Measurements from ENCODE around the gene JKAMP.

Gene JKAMP

DNA sequence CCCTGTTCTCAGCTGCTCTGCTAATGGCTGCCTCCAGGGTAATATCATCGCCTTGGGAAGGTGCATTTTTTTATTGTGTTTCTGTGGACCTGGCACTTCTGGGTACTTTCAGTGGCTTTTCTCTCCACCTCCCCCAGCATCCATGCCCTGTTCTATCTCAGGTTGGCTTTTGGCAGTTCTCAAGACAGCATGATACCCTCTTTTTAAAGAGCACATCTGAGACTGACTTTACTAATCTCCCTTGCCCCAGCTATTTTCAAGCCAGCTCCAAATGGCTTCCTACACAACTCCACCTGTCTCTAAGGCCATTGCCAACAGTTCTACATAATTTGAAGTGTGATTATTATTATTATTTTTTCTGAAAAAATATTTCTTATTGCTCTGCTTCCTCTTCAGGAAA, 53.2 kb downstream of the JKAMP start:
- no peak for DNase-seq (ENCODE audit: insufficient read length, low spot score)
- no peak for FAIRE-seq
- TF ChIP-seq POLR2A (IDR thresholded peaks at IDR 0.05; ENCODE audit: low read depth, low read length) = no peak

DNA sequence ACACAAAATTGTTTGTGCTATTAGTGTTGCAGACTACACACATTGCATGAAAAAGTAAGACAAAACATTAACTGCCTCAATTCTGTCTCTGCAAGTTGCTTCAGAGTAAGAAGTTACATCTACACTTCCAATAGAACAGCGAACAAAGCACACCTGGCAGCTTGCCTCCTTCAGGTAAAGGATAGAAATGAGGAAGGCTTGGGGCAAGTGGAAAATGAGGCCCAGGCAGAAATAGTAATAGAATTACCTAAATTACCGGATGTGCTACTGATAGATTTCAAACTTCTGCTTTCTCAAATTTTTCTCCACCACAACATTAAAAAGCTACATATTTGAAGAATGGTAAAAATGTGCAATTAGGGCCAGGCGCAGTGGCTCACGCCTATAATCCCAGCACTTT, 54.6 kb downstream of the JKAMP start:
- no peak for TF ChIP-seq POLR2A (IDR thresholded peaks at IDR 0.05; ENCODE audit: low read depth, low read length)
- no peak for FAIRE-seq
- no peak for DNase-seq (ENCODE audit: insufficient read length, low spot score)

DNA sequence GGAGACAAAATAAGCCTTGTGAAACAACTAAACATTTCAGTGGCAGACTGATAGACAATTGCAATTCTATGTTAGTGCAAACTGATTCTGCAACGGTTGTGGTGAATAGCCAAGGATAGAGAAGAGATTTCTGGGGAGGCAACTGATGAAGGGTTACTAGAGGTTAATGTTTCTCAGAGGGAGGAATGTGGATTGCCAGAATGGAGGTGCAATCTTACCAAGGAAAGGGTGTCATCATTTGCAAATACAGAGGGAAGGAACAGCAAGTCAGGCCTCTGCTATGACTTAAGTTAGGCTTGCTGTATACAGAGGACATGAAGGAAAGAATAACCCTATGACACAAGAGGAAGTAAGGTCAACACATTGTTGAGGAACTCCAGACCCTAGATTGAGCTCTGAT, 56.5 kb downstream of the JKAMP start:
- FAIRE-seq = no peak
- no peak for TF ChIP-seq POLR2A (IDR thresholded peaks at IDR 0.05; ENCODE audit: low read depth, low read length)
- DNase-seq (ENCODE audit: insufficient read length, low spot score) = no peak

DNA sequence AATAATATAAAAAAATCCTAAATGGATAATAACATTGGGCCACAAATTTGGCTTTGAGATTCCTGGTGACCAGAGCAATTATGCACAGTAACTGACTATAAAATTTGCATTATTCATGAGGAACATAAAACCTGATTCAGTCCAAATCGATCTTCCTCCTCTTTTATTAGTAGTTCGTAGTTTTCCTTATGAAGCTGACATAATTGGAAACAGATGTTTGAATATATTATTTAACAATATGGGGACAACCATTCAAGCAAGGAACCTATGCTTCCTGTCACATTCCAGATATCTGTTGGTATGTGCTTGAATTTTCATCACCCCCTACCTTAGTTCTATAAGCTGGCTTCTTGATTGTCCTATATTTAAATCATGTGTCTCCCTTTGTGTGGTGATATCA, 57.4 kb downstream of the JKAMP start:
- DNase-seq (ENCODE audit: insufficient read length, low spot score) (no peak), FAIRE-seq (no peak)

DNA sequence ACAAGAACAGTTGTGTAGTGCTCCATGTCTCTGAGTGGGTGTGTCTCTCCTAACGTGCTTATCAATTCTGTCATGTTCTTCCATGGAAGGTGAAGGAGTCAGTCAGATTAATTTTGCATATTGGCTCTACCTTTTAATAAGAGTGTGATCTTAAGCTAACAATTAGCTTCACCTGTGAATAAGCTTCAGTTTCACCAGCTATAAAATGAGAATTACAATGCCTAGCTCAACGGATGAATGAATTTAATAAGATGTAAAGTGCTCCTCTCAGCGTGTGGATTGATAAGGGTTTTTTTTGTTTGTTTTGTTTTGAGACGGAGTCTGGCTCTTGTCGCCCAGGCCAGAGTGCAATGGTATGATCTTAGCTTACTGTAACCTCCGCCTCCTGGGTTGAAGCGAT, 59.6 kb downstream of the JKAMP start:
- DNase-seq (ENCODE audit: insufficient read length, low spot score) (no peak), FAIRE-seq (no peak)
- no peak for TF ChIP-seq POLR2A (IDR thresholded peaks at IDR 0.05; ENCODE audit: low read depth, low read length)

More for the DNA sequence above, 57.4 kb downstream of the JKAMP start:
- no peak for TF ChIP-seq POLR2A (IDR thresholded peaks at IDR 0.05; ENCODE audit: low read depth, low read length)

DNA sequence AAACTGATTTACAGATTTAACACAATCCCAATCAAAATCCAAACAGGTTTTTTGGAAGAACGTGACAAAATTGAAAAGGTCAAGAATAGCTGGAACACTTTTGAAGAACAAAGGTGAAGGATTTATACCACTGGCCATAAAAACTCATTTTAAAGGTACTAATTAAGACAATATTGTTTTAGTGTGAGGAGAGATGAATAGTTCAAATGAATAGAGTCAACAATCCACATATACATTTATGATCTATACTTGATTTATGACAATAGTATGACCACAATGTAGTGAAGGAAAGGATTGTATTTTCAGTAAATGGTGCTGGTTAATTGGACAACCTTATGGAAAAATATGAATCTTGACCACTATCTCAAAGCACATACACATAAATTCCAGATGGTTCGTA, 63.0 kb downstream of the JKAMP start:
- FAIRE-seq (no peak), DNase-seq (ENCODE audit: insufficient read length, low spot score) (no peak)
- no peak for TF ChIP-seq POLR2A (IDR thresholded peaks at IDR 0.05; ENCODE audit: low read depth, low read length)
